Measurements from ENCODE around the gene PHYKPL. TPM values are rescaled to one million over a fixed set of nuclear protein-coding genes. Genes with fewer than 3 reads are reported as not detected.

Gene PHYKPL
- total RNA-seq, 1 donor from 2014 or later = 20.5 TPM

- H3K4me1 Mint-ChIP-seq = peaks cover 5% of the 10 kb centered on the region
- peaks cover 4% of the 10 kb centered on the region for H3K27me3 Mint-ChIP-seq (ENCODE audit: insufficient read depth, low read depth)
- no peaks in the 10 kb centered on the region for H3K79me2 ChIP-seq (ENCODE audit: low read depth)
- no peak overlapping the region for H3K27ac ChIP-seq
- H3K36me3 Mint-ChIP-seq = no peaks in the 10 kb centered on the region
- TF ChIP-seq CTCF (IDR thresholded peaks at IDR 0.05) (no peak), EZH2 (IDR thresholded peaks at IDR 0.05) (no peak), EZH2phosphoT487 (IDR thresholded peaks at IDR 0.05) (no peak)
- no peak overlapping the region for H3K4me3 Mint-ChIP-seq
- H3K9me3 ChIP-seq (ENCODE audit: low read depth) = no peaks in the 10 kb centered on the region
- H3F3A ChIP-seq (ENCODE audit: low read depth) = no peaks in the 10 kb centered on the region
- no peaks in the 10 kb centered on the region for H3K36me3 ChIP-seq
- no peak overlapping the region for H3K9ac ChIP-seq
- no peak overlapping the region for H3K4me3 ChIP-seq
- H3K27me3 ChIP-seq = peaks cover 5% of the 10 kb centered on the region
- H3K9me3 Mint-ChIP-seq = peaks cover 7% of the 10 kb centered on the region
- H3K27ac Mint-ChIP-seq = no peak overlapping the region
- no peak overlapping the region for H3K4me2 ChIP-seq
- H2AFZ ChIP-seq (replicated peaks) = no peak overlapping the region
- H3K4me1 ChIP-seq = peaks cover 2% of the 10 kb centered on the region
- no peaks in the 10 kb centered on the region for H4K20me1 ChIP-seq (ENCODE audit: low read depth)
- DNase-seq (ENCODE audit: low spot score) = no peak
Measured at GRCh38 chr5:178273665-178274541, 41.3 kb upstream of the PHYKPL start.

- Histone ChIP-seq H3K4me3 (no peak overlapping the region), H3K27me3 (no peaks in the 10 kb centered on the region), H3F3A (ENCODE audit: low read depth) (no peaks in the 10 kb centered on the region), H3K4me2 (no peak overlapping the region), H3K79me2 (ENCODE audit: low read depth) (no peaks in the 10 kb centered on the region), H3K27ac (no peak overlapping the region), H3K9me3 (ENCODE audit: low read depth) (no peaks in the 10 kb centered on the region), H4K20me1 (ENCODE audit: low read depth) (no peaks in the 10 kb centered on the region), H3K36me3 (no peaks in the 10 kb centered on the region), H3K4me1 (peaks cover 2% of the 10 kb centered on the region), H3K9ac (no peak overlapping the region), H2AFZ (replicated peaks) (no peak overlapping the region)
- Mint-ChIP-seq H3K27ac (peak overlapping the region; percentile 78), H3K4me3 (no peak overlapping the region), H3K36me3 (no peaks in the 10 kb centered on the region), H3K4me1 (peaks cover 5% of the 10 kb centered on the region), H3K9me3 (peaks cover 7% of the 10 kb centered on the region), H3K27me3 (ENCODE audit: insufficient read depth, low read depth) (peaks cover 4% of the 10 kb centered on the region)
- TF ChIP-seq EZH2 (IDR thresholded peaks at IDR 0.05) = no peak
- no peak for TF ChIP-seq EZH2phosphoT487 (IDR thresholded peaks at IDR 0.05)
- TF ChIP-seq CTCF (IDR thresholded peaks at IDR 0.05) = no peak
- no peak for DNase-seq (ENCODE audit: low spot score)
Measured at GRCh38 chr5:178273041-178273440, 40.4 kb upstream of the PHYKPL start.

GRCh38 chr5:178272591-178272990 is 40.0 kb upstream of the PHYKPL start:
- Mint-ChIP-seq H3K27ac (no peak overlapping the region), H3K4me3 (no peak overlapping the region), H3K4me1 (peaks cover 5% of the 10 kb centered on the region), H3K9me3 (peaks cover 7% of the 10 kb centered on the region), H3K36me3 (no peaks in the 10 kb centered on the region), H3K27me3 (ENCODE audit: insufficient read depth, low read depth) (peaks cover 4% of the 10 kb centered on the region)
- Histone ChIP-seq H3K9ac (no peak overlapping the region), H4K20me1 (ENCODE audit: low read depth) (no peaks in the 10 kb centered on the region), H3K27ac (no peak overlapping the region), H3K4me3 (no peak overlapping the region), H2AFZ (replicated peaks) (no peak overlapping the region), H3K9me3 (ENCODE audit: low read depth) (no peaks in the 10 kb centered on the region), H3K79me2 (ENCODE audit: low read depth) (no peaks in the 10 kb centered on the region), H3K4me2 (no peak overlapping the region), H3K36me3 (no peaks in the 10 kb centered on the region), H3K4me1 (peaks cover 2% of the 10 kb centered on the region), H3K27me3 (no peaks in the 10 kb centered on the region), H3F3A (ENCODE audit: low read depth) (no peaks in the 10 kb centered on the region)
- TF ChIP-seq EZH2 (IDR thresholded peaks at IDR 0.05) (no peak), EZH2phosphoT487 (IDR thresholded peaks at IDR 0.05) (no peak), CTCF (IDR thresholded peaks at IDR 0.05) (no peak)
- DNase-seq (ENCODE audit: low spot score) = no peak
